Measurements from ENCODE around the gene TTYH2.

The TTYH2 gene

GRCh38 chr17:74299226-74300009, 86.0 kb downstream of the TTYH2 start:
- Histone ChIP-seq H3K9ac (ENCODE audit: low read length) (no peak overlapping the region), H3K27me3 (ENCODE audit: low read length) (no peaks in the 10 kb centered on the region), H3K27ac (ENCODE audit: low read depth, low read length) (no peak overlapping the region), H3F3A (ENCODE audit: insufficient read depth) (no peaks in the 10 kb centered on the region), H4K20me1 (ENCODE audit: low read depth, low read length) (no peaks in the 10 kb centered on the region), H3K36me3 (ENCODE audit: low read length) (no peaks in the 10 kb centered on the region), H3K9me2 (replicated peaks; ENCODE audit: insufficient read depth, low read length) (no peaks in the 10 kb centered on the region), H3K4me3 (ENCODE audit: insufficient read depth, low read length, poor library complexity, severe bottlenecking) (no peak overlapping the region), H3K9me3 (ENCODE audit: insufficient read depth, low read length) (no peaks in the 10 kb centered on the region), H3K4me2 (ENCODE audit: low read depth, low read length, poor library complexity, severe bottlenecking) (no peak overlapping the region), H2AFZ (ENCODE audit: low read depth, low read length, severe bottlenecking) (no peak overlapping the region), H3K79me2 (ENCODE audit: insufficient read depth, low read length) (no peaks in the 10 kb centered on the region)
- no peak for TF ChIP-seq EZH2phosphoT487 (conservative IDR thresholded peaks at IDR 0.05; ENCODE audit: low read length)
- TF ChIP-seq CTCF (IDR thresholded peaks at IDR 0.05; ENCODE audit: insufficient read depth, low read length, poor library complexity, severe bottlenecking) = no peak

GRCh38 chr17:74303305-74303704, 89.9 kb downstream of the TTYH2 start:
- Histone ChIP-seq H3F3A (ENCODE audit: insufficient read depth) (no peaks in the 10 kb centered on the region), H3K9me2 (replicated peaks; ENCODE audit: insufficient read depth, low read length) (no peaks in the 10 kb centered on the region), H2AFZ (ENCODE audit: low read depth, low read length, severe bottlenecking) (no peak overlapping the region), H4K20me1 (ENCODE audit: low read depth, low read length) (no peaks in the 10 kb centered on the region), H3K27ac (ENCODE audit: low read depth, low read length) (no peak overlapping the region), H3K9me3 (ENCODE audit: insufficient read depth, low read length) (no peaks in the 10 kb centered on the region), H3K4me3 (ENCODE audit: insufficient read depth, low read length, poor library complexity, severe bottlenecking) (no peak overlapping the region), H3K9ac (ENCODE audit: low read length) (no peak overlapping the region), H3K4me2 (ENCODE audit: low read depth, low read length, poor library complexity, severe bottlenecking) (no peak overlapping the region), H3K79me2 (ENCODE audit: insufficient read depth, low read length) (no peaks in the 10 kb centered on the region), H3K36me3 (ENCODE audit: low read length) (no peaks in the 10 kb centered on the region), H3K27me3 (ENCODE audit: low read length) (no peaks in the 10 kb centered on the region)
- TF ChIP-seq EZH2phosphoT487 (conservative IDR thresholded peaks at IDR 0.05; ENCODE audit: low read length) (no peak), CTCF (IDR thresholded peaks at IDR 0.05; ENCODE audit: insufficient read depth, low read length, poor library complexity, severe bottlenecking) (no peak)

- H3K27me3 ChIP-seq (ENCODE audit: low read length) = no peaks in the 10 kb centered on the region
- H3F3A ChIP-seq (ENCODE audit: insufficient read depth) = no peaks in the 10 kb centered on the region
- no peaks in the 10 kb centered on the region for H3K36me3 ChIP-seq (ENCODE audit: low read length)
- no peaks in the 10 kb centered on the region for H3K9me3 ChIP-seq (ENCODE audit: insufficient read depth, low read length)
- no peak overlapping the region for H2AFZ ChIP-seq (ENCODE audit: low read depth, low read length, severe bottlenecking)
- H3K9me2 ChIP-seq (replicated peaks; ENCODE audit: insufficient read depth, low read length) = no peaks in the 10 kb centered on the region
- H3K4me3 ChIP-seq (ENCODE audit: insufficient read depth, low read length, poor library complexity, severe bottlenecking) = no peak overlapping the region
- H3K27ac ChIP-seq (ENCODE audit: low read depth, low read length) = no peak overlapping the region
- H4K20me1 ChIP-seq (ENCODE audit: low read depth, low read length) = no peaks in the 10 kb centered on the region
- H3K4me2 ChIP-seq (ENCODE audit: low read depth, low read length, poor library complexity, severe bottlenecking) = no peak overlapping the region
- no peak overlapping the region for H3K9ac ChIP-seq (ENCODE audit: low read length)
- H3K79me2 ChIP-seq (ENCODE audit: insufficient read depth, low read length) = no peaks in the 10 kb centered on the region
- no peak for TF ChIP-seq CTCF (IDR thresholded peaks at IDR 0.05; ENCODE audit: insufficient read depth, low read length, poor library complexity, severe bottlenecking)
- no peak for TF ChIP-seq EZH2phosphoT487 (conservative IDR thresholded peaks at IDR 0.05; ENCODE audit: low read length)
Observed at GRCh38 chr17:74304184-74304583, 90.8 kb downstream of the TTYH2 start.
